ENCODE measurements around the gene NAT9. TPM values are rescaled to one million over a fixed set of nuclear protein-coding genes. Genes with fewer than 3 reads are reported as not detected.

Gene NAT9
- total RNA-seq, 2 donors from 2014 or later: 42.9 to 60.7 TPM

DNA sequence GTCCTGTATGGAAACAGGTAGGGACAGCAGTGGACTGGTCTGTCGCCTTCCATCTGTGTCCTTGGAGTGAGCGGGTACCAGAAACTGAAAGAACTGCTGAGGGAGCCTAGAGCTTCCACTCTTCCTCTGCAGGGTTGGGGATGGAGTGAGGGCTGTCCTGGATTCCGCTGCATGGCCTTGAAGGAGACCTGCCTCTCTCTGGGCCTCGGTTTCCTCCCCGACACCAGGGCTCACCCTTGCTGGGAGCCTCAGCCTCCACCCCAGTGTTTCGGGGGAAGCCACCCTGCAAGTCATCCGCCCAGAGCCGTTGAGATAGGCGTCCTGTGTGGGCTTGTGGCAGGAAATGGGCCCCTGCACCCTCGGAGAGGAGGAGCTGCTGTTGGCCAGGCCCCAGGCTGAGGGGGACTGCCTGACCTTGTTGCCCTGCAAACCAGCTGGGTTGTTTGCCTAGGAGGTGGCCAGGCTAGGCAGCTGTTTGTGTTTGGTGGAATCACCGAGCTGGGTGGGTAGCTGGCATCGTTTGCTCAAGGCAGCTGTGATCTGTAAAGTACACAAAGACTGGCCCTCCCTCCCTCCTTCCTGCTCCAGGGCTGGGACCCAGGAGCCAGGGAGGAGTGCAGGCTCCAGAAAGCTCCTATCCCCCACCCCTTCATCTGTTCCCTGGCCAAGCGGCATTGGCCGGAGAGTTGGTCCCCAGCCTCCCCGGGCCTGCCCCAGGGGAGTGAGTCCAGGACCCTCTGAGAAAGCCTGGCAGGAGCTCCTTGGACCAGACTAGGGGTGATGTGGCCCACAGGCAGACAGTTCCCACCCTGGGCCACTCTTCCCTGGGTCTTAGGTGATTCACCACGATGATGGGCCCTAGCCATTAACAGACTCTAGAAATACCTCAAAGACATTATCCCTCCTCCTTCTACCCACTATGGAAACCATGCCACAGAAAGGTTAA lies 37.8 kb downstream of the NAT9 start:
- Mint-ChIP-seq H3K27me3 (peaks cover 11% of the 10 kb centered on the region in 2 donors), H3K9me3 (no peaks in the 10 kb centered on the region), H3K36me3 (no peaks in the 10 kb centered on the region), H3K4me3 (peak overlapping the region; percentile 77), H3K4me1 (ENCODE audit: low read depth in 2 of 2) (peaks cover 50 to 52% of the 10 kb centered on the region in 2 donors), H3K27ac (peak overlapping the region; percentile 41 to 60)
- ATAC-seq (peak; percentile 89 to 90), DNase-seq (ENCODE audit: low spot score) (peak; percentile 90)

DNA sequence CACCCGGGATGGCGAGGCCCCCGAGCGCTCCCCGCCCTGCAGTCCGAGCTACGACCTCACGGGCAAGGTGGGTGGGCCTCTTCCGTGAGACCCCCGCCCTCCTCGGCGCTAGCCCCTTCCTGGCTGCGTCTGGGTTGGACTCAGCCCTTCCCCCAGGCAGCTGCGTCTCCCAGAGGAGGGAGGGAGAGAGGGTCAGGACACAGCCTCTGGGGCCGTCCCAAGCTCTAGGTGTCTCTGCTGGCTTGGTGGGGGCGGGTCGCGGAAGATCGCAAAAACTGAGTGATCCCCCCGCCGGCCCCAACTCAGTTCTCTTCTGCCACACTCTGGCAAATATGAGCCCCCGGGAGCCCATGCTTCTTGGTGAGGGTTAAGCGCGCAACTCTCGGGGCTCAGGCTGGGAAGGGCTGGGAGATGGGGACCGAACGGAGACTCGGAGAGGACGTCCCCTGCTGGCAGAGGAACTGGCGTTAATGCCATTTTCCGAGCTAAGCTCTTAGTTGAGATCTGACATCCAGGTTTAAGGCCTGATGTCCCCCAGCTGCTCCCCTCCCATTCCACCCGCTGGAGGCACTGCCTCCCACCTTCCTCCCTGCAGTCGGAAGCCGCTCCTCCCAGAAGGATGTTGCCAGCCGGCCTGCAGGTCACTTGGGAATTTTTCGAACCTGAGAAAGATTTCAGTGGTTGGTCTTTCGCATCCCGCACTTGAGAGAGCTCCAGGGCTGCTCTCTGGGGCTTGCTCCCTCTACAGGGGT lies 38.7 kb downstream of the NAT9 start:
- H3K4me3 Mint-ChIP-seq: peak overlapping the region; percentile 77
- no peak for ATAC-seq
- H3K27me3 Mint-ChIP-seq: peaks cover 11% of the 10 kb centered on the region in 2 donors
- peak overlapping the region; percentile 41 to 60 for H3K27ac Mint-ChIP-seq
- peaks cover 43 to 44% of the 10 kb centered on the region in 2 donors for H3K4me1 Mint-ChIP-seq (ENCODE audit: low read depth in 2 of 2)
- H3K9me3 Mint-ChIP-seq: no peaks in the 10 kb centered on the region
- peak; percentile 59 for DNase-seq (ENCODE audit: low spot score)
- no peaks in the 10 kb centered on the region for H3K36me3 Mint-ChIP-seq

DNA sequence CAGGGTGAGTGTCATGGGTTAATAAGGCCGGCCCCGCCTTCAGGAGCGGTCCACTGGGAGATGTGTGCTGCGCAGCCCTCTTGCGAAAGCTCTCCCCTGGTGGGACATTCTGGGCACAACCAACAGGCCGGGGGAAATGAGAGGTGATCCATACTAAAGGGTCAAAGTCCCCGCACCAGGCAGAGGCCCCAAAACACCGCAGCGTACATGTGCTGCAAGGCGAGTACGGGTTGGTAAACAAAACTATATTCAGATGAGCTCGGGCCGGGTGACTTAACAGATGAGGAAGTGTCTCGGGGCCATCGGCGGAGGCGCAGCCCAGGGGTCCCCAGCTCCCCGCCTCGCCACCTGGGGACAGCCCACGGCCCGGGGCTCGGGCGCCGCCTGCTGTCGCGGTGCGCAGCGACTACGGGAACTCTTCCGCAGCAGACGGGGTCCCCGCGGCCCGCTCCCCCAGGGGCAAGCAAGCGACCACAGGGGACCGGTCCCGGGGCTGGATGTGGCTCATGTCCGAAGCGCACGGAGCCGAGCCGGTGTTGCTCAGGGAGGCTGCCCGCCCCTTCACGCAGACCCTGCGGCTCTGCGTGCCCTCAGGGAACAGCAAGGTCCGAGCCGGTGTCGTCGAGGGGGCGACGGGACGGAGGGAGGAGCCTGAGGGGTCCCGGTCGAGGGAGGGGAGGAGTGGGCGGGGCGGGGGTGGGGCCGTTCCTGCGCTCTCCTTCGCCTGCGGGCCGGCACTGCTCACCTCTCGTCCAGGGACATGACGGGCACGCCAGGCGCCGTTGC lies 39.4 kb downstream of the NAT9 start, which contains the start of gene RAB37:
TSS of gene RAB37 (plus strand) at position 744 of the 786 bp plus-strand sequence. CDS start at position 761, 17 bp downstream.
- peaks cover 11% of the 10 kb centered on the region in 2 donors for H3K27me3 Mint-ChIP-seq
- H3K9me3 Mint-ChIP-seq: no peaks in the 10 kb centered on the region
- ATAC-seq: peak; percentile 44 to 50
- DNase-seq (ENCODE audit: low spot score): peak; percentile 62
- H3K4me3 Mint-ChIP-seq: peak within 1 kb of the TSS; percentile 81
- peaks cover 36% of the 10 kb centered on the region in 2 donors for H3K4me1 Mint-ChIP-seq (ENCODE audit: low read depth in 2 of 2)
- no peaks in the 10 kb centered on the region for H3K36me3 Mint-ChIP-seq
- H3K27ac Mint-ChIP-seq: peak within 1 kb of the TSS; percentile 41 to 60

DNA sequence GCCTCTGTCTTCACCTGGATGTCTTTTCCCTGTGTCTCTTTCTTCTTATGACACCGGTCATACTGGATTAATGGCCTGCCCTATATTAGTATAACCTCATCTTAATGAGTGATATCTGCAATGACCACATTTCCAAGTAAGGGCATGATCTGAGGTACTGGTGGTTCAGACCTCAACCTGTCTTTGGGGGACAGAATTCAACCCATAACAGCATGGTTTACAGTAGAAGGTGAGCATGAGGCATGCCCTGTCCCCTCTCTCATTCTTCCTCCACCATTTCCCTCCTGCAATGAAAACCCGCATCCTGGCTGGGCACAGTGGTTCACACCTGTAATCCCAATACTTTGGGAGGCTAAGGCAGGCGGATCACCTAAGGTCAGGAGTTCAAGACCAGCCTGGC lies 41.9 kb downstream of the NAT9 start:
- Mint-ChIP-seq H3K27ac (no peak overlapping the region), H3K9me3 (no peaks in the 10 kb centered on the region), H3K4me1 (ENCODE audit: low read depth in 2 of 2) (peaks cover 26 to 31% of the 10 kb centered on the region in 2 donors), H3K27me3 (peaks cover 11% of the 10 kb centered on the region in 2 donors), H3K36me3 (no peaks in the 10 kb centered on the region), H3K4me3 (no peak overlapping the region)
- no peak for ATAC-seq
- DNase-seq (ENCODE audit: low spot score): no peak

DNA sequence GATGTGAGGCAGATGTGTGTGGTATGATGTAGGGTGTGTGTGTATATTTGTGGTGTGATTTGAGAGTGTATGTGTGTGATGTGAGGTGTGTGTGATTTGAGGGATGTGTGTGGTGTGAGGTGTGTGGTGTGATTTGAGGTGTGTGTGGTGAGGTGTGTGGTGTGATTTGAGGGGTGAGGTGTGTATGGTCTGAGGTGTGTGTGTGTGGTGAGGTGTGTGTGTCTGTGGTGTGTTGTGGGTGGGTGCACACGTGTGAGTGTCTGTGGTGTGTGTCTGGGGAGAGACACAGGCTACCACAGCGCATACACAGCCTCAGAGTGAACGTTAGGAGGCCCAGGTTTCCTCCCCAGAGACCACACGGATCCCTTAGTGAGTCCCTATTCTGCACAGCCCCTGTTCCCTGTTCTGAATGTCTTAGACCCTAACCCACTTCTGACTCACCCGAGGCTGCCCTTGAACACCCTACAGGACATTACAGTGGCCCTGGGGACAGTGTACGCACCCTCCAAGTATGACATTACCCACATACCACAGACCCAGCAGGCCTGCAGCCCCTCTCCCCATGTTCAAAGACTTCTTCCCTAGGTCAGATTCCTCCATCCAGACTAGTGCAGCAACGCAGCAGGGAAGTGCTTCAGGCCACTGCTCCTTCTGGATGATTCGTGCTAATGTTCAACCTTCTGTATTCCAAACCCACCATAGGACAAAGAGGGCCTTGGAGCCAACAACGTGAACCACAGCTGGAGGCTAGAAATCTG lies 42.6 kb downstream of the NAT9 start:
- no peak overlapping the region for H3K27ac Mint-ChIP-seq
- no peak overlapping the region for H3K4me3 Mint-ChIP-seq
- H3K9me3 Mint-ChIP-seq: no peaks in the 10 kb centered on the region
- H3K27me3 Mint-ChIP-seq: peaks cover 11% of the 10 kb centered on the region in 2 donors
- H3K4me1 Mint-ChIP-seq (ENCODE audit: low read depth in 2 of 2): peaks cover 19 to 24% of the 10 kb centered on the region in 2 donors
- ATAC-seq: no peak
- no peaks in the 10 kb centered on the region for H3K36me3 Mint-ChIP-seq
- DNase-seq (ENCODE audit: low spot score): no peak

DNA sequence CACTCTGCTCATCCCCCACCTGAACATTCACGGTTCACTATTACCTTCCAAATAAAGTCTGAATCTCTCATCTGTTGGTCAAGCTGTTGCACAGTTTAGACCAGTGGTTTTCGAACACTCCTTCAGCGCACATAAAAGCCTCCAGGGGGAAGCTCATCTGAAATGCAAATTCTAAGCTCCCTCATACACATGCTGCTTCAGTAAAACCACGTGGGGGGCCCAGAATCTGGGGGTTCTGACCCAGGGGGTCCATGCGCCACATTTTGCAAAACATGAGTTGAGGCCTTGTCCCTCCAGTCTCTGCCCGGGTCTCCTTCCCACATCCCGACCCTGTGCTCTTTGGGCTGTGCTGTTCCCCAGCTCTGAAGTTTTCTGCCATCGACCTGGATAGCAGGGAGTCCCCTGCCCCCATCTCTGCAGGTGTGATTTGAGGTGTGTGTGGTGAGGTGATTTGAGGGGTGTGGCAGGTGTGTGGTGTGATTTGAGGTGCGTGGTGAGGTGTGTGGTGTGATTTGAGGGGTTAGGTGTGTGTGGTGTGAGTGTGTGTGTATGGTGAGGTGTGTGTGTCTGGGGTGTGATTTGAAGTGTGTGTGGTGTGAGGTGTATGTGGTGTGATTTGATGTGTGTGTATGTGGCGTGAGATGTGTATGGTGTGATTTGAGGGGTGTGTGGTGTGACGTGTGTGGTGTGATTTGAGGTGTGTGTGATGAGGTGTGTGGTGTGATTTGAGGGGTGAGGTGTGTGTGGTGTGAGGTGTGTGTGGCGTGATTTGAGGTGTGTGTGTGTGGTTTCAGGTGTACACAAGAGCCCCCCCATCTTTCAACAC lies 43.9 kb downstream of the NAT9 start:
- DNase-seq (ENCODE audit: low spot score): no peak
- no peak for ATAC-seq
- H3K27me3 Mint-ChIP-seq: peaks cover 11% of the 10 kb centered on the region in 2 donors
- no peak overlapping the region for H3K27ac Mint-ChIP-seq
- H3K4me3 Mint-ChIP-seq: no peak overlapping the region
- H3K9me3 Mint-ChIP-seq: no peaks in the 10 kb centered on the region
- H3K36me3 Mint-ChIP-seq: no peaks in the 10 kb centered on the region
- H3K4me1 Mint-ChIP-seq (ENCODE audit: low read depth in 2 of 2): peaks cover 8 to 15% of the 10 kb centered on the region in 2 donors

DNA sequence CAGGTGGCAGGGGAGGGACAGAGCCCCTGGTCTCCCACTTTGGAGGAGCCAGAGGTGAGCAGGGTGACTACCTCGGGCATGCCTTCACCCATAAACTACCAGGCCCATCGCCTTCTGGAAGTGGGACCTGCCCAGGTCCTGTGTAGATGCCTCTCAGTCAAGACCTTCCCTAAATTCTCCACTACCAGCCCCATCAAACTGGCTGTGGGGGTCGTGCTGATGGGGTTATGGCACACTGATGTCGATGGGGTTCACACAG lies 44.9 kb downstream of the NAT9 start:
- no peaks in the 10 kb centered on the region for H3K9me3 Mint-ChIP-seq

DNA sequence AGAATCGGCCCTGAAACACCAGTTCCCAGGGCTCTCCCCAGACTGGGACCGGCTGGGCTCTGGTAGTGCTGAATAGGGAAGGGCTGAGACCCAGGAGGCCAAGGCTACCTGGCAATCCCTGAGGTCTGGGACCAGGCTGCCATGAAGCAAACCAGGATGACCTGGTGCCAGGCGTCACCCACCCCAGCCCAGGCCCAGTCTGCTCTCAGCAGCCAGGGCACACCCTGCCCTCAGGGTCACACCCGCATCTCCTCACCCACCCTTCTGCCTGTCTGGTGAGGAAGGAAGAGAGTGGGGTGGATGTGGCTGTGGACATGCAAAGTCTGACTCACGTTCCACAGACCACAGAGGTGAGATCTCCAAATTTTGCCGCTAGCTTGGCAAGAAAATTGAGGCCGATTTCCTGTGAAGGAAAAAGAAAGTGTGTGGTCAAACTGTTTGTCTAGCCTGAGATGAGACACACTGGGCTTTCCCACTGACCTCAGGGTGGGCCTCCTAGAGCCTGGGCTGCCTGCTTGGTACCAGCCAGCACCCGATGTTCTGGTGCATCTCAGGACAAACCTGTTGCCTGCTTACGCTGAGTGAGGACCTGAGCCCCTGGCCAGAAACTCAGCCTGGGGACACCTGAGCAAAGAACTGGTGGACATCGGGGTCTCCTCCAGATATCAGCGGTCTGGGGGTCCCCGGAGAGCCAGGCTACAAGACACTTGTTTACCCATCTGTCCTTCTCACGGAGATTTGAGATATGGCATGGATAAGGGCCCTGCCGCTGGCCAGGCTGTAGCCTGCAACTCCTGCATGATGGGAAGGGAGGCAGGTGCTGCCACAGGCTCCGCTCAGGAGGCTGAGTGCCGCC lies 45.4 kb downstream of the NAT9 start:
- no peaks in the 10 kb centered on the region for H3K36me3 Mint-ChIP-seq
- DNase-seq (ENCODE audit: low spot score): peak; percentile 92
- no peaks in the 10 kb centered on the region for H3K9me3 Mint-ChIP-seq
- peak overlapping the region; percentile 31 for H3K4me3 Mint-ChIP-seq
- H3K27me3 Mint-ChIP-seq: peaks cover 8 to 11% of the 10 kb centered on the region in 2 donors
- peak overlapping the region in 1 of 2 donors; percentile 56 for H3K27ac Mint-ChIP-seq
- H3K4me1 Mint-ChIP-seq (ENCODE audit: low read depth in 2 of 2): peaks cover 3 to 10% of the 10 kb centered on the region in 2 donors
- ATAC-seq: peak; percentile 95 to 98

More for the DNA sequence above, 44.9 kb downstream of the NAT9 start:
- Mint-ChIP-seq H3K4me1 (ENCODE audit: low read depth in 2 of 2) (peaks cover 5 to 12% of the 10 kb centered on the region in 2 donors), H3K27ac (peak overlapping the region in 1 of 2 donors; percentile 56), H3K36me3 (no peaks in the 10 kb centered on the region), H3K4me3 (no peak overlapping the region), H3K27me3 (peaks cover 9 to 11% of the 10 kb centered on the region in 2 donors)
- ATAC-seq (no peak), DNase-seq (ENCODE audit: low spot score) (no peak)

DNA sequence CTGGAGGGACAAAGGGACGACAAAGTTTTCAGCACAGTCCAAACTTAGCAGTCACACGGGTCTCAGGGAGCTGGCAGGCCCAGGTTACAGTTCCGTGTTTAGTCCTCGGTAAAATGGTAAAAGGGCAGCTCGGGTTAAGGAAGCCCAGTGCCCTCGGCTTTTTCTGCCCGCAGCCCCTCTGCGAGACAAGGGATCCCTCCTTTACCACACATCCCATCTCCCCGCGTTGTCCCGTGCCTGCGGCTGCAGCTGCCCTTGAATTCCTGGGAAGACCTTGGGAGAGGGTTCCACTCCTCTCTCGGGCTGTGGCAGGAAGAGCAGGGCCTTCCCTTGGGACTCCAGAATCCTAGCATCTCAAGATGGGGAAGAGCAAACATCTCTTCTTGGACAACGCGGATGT lies 46.3 kb downstream of the NAT9 start:
- Mint-ChIP-seq H3K4me1 (ENCODE audit: low read depth in 2 of 2) (peaks cover 3 to 10% of the 10 kb centered on the region in 2 donors), H3K36me3 (no peaks in the 10 kb centered on the region), H3K27ac (no peak overlapping the region), H3K27me3 (peaks cover 6 to 9% of the 10 kb centered on the region in 2 donors), H3K9me3 (no peaks in the 10 kb centered on the region), H3K4me3 (peak overlapping the region; percentile 31)
- DNase-seq (ENCODE audit: low spot score) (no peak), ATAC-seq (no peak)

DNA sequence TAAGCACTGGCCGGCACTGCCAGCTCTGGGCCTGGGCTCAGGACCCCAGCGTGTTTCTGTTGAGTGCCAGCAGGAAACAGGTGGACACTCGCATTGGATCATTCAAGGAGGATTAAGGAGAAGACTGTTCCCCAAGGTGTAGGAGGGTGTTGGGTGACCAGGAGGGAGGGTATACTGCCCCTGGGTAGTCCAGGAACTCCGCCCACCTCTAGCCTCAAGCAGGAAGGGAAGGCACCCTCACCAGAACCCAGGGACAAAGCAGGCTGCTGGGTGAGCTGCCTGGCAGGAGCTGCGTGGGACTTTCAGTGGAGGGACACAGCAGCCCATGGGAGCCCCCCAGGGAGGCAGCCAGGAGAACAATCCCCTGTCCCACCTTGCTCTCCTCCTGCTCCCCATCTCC lies 46.8 kb downstream of the NAT9 start:
- H3K4me1 Mint-ChIP-seq (ENCODE audit: low read depth in 2 of 2): peaks cover 5 to 14% of the 10 kb centered on the region in 2 donors
- ATAC-seq (no peak), DNase-seq (ENCODE audit: low spot score) (no peak)
- no peak overlapping the region for H3K27ac Mint-ChIP-seq
- H3K27me3 Mint-ChIP-seq: peaks cover 4 to 5% of the 10 kb centered on the region in 2 donors
- H3K4me3 Mint-ChIP-seq: no peak overlapping the region
- H3K9me3 Mint-ChIP-seq: no peaks in the 10 kb centered on the region
- H3K36me3 Mint-ChIP-seq: no peaks in the 10 kb centered on the region

DNA sequence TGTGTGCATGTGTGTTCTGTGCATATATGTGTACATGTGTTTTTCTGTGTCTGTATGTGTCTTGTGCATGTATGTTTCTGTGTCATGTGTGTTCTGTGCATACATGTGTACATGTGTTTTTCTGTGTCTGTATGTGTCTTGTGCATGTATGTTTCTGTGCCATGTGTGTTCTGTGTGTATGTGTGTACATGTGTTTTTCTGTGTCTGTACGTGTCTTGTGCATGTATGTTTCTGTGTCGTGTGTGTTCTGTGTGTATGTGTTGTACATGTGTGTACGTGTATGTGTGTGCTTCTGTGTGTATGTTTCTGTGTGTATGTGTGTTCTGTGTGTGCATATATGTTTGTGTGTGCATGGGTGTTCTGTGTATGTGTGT lies 47.5 kb downstream of the NAT9 start:
- Mint-ChIP-seq H3K4me1 (ENCODE audit: low read depth in 2 of 2) (peaks cover 10 to 19% of the 10 kb centered on the region in 2 donors), H3K4me3 (no peak overlapping the region), H3K27ac (no peak overlapping the region), H3K27me3 (peaks cover 0 to 6% of the 10 kb centered on the region in 2 donors), H3K36me3 (no peaks in the 10 kb centered on the region), H3K9me3 (no peaks in the 10 kb centered on the region)
- no peak for ATAC-seq
- no peak for DNase-seq (ENCODE audit: low spot score)
